Neural progenitor cell (in vitro differentiated cells): ENCODE measurements around the gene CDK16. TPM values are rescaled to one million over a fixed set of nuclear protein-coding genes. Genes with fewer than 3 reads are reported as not detected.

Experiments used
- DNase-seq: peaks from one replicate; pipeline ENCODE4 v3.0.0-alpha.2; 2016; ENCODE audit warnings: low spot score
- H2AFZ ChIP-seq: fragments of 200-600 bp; sonication (generic); replicated peaks from 2 replicates; pipeline ENCODE4 v1.6.1; 2016; ENCODE audit warnings: antibody characterized with exemption
- H3F3A ChIP-seq: fragments of 200-600 bp; sonication (generic); 2 replicates; pipeline ENCODE4 v1.6.1; 2016; ENCODE audit warnings: antibody characterized with exemption, low read depth
- H3K27ac ChIP-seq: fragments of 200-600 bp; sonication (generic); 2 replicates; pipeline ENCODE4 v1.5.1; 2016; ENCODE audit warnings: mild to moderate bottlenecking
- H3K27me3 ChIP-seq: fragments of 200-600 bp; sonication (generic); 2 replicates; pipeline ENCODE4 v1.6.1; 2016; ENCODE audit warnings: mild to moderate bottlenecking, moderate library complexity
- H3K36me3 ChIP-seq: fragments of 200-600 bp; sonication (generic); 2 replicates; pipeline ENCODE4 v1.5.1; 2016
- H3K4me1 ChIP-seq: fragments of 200-600 bp; sonication (generic); 2 replicates; pipeline ENCODE4 v1.6.1; 2016; ENCODE audit warnings: mixed run types
- H3K4me2 ChIP-seq: fragments of 200-600 bp; sonication (generic); 2 replicates; pipeline ENCODE4 v1.6.1; 2016
- H3K4me3 ChIP-seq: fragments of 200-600 bp; sonication (generic); 2 replicates; pipeline ENCODE4 v1.5.1; 2016
- H3K79me2 ChIP-seq: fragments of 200-600 bp; sonication (generic); 2 replicates; pipeline ENCODE4 v1.6.1; 2016; ENCODE audit warnings: low read depth
- H3K9ac ChIP-seq: fragments of 200-600 bp; sonication (generic); 2 replicates; pipeline ENCODE4 v1.6.1; 2016
- H3K9me3 ChIP-seq: fragments of 200-600 bp; sonication (generic); 2 replicates; pipeline ENCODE4 v1.5.1; 2016; ENCODE audit warnings: low read depth
- H4K20me1 ChIP-seq: fragments of 200-600 bp; sonication (generic); 2 replicates; pipeline ENCODE4 v1.6.1; 2016; ENCODE audit warnings: low read depth
- H3K27ac Mint-ChIP-seq: 3 replicates; pipeline ENCODE4 v1.8.0; 2021; ENCODE audit warnings: mixed read lengths
- H3K27me3 Mint-ChIP-seq: 2 replicates; pipeline ENCODE4 v1.8.0; 2022; ENCODE audit warnings: low read depth, mild to moderate bottlenecking, inconsistent platforms, moderate library complexity, mixed read lengths; ENCODE audit not compliant: insufficient read depth
- H3K36me3 Mint-ChIP-seq: 3 replicates; pipeline ENCODE4 v1.8.0; 2021; ENCODE audit warnings: mixed read lengths
- H3K4me1 Mint-ChIP-seq: 3 replicates; pipeline ENCODE4 v1.8.0; 2021; ENCODE audit warnings: mixed read lengths
- H3K4me3 Mint-ChIP-seq: 3 replicates; pipeline ENCODE4 v1.8.0; 2021; ENCODE audit warnings: mild to moderate bottlenecking, moderate library complexity, mixed read lengths
- H3K9me3 Mint-ChIP-seq: 3 replicates; pipeline ENCODE4 v1.8.0; 2020; ENCODE audit warnings: mixed read lengths
- CTCF ChIP-seq: fragments of 200-600 bp; sonication (generic); IDR thresholded peaks from 2 replicates; pipeline ENCODE4 v1.5.1; 2017; ENCODE audit warnings: antibody characterized with exemption, mild to moderate bottlenecking
- EZH2 ChIP-seq: fragments of 200-600 bp; sonication (generic); IDR thresholded peaks from 2 replicates; pipeline ENCODE4 v1.6.1; 2017; ENCODE audit warnings: antibody characterized with exemption, mild to moderate bottlenecking, moderate library complexity
- EZH2phosphoT487 ChIP-seq: fragments of 200-600 bp; sonication (generic); IDR thresholded peaks from 2 replicates; pipeline ENCODE4 v1.6.1; 2017; ENCODE audit warnings: antibody characterized with exemption
- total RNA-seq: library from RNA; depleted of rRNA; stranded (reverse); fragments of >200 nt; gene quantifications from 2 replicates; pipeline ENCODE4 v1.2.3, GENCODE V29; 2015; ENCODE audit warnings: low replicate concordance

The CDK16 gene
- total RNA-seq, 1 donor from 2014 or later = 166 TPM

DNA sequence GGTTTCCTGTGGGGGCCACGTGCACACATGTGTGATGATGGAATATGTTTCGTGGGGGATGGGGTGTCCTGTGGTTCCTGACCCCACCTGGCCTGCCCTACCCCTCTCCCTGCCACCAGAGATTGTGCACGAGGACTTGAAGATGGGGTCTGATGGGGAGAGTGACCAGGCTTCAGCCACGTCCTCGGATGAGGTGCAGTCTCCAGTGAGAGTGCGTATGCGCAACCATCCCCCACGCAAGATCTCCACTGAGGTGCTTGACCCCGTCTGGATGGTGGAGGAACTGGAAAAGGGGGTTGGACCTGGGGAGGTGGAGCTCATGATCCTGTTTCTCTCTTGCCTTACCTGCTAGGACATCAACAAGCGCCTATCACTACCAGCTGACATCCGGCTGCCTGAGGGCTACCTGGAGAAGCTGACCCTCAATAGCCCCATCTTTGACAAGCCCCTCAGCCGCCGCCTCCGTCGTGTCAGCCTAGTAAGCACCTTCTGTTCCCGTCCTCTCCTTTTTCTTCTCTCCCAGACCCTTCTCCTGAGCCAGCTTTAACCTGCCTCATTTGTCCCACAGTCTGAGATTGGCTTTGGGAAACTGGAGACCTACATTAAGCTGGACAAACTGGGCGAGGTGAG lies 5.9 kb downstream of the CDK16 start:
- no peaks in the 10 kb centered on the region for H3K9me3 Mint-ChIP-seq
- Histone ChIP-seq H3K4me3 (no peak overlapping the region), H3F3A (peaks cover 10% of the 10 kb centered on the region), H2AFZ (no peak overlapping the region), H3K79me2 (peaks cover 40% of the 10 kb centered on the region), H3K27me3 (no peaks in the 10 kb centered on the region), H3K4me1 (peaks cover 8% of the 10 kb centered on the region), H3K9ac (no peak overlapping the region), H4K20me1 (peaks cover 46% of the 10 kb centered on the region), H3K4me2 (no peak overlapping the region), H3K36me3 (peaks cover 8% of the 10 kb centered on the region), H3K9me3 (no peaks in the 10 kb centered on the region), H3K27ac (no peak overlapping the region)
- H3K36me3 Mint-ChIP-seq = peaks cover 50% of the 10 kb centered on the region
- peaks cover 34% of the 10 kb centered on the region for H3K4me1 Mint-ChIP-seq
- peaks cover 9% of the 10 kb centered on the region for H3K27me3 Mint-ChIP-seq
- no peak overlapping the region for H3K4me3 Mint-ChIP-seq
- H3K27ac Mint-ChIP-seq = no peak overlapping the region
- no peak for TF ChIP-seq CTCF
- no peak for TF ChIP-seq EZH2
- TF ChIP-seq EZH2phosphoT487 = no peak
- no peak for DNase-seq

DNA sequence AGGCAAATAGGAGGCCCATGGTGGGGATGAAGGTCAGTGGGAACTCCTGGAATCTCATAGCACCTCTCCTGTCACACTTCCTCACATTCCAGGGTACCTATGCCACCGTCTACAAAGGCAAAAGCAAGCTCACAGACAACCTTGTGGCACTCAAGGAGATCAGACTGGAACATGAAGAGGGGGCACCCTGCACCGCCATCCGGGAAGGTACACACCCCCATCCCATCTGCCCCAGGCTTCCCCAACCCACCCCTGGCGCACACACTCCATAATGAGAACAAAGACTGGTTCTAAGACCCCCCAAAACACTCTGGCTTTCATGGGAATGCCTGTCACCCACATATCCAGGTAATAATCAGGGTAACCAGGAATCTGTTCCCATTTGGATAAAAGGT lies 6.4 kb downstream of the CDK16 start:
- H4K20me1 ChIP-seq = peaks cover 41% of the 10 kb centered on the region
- Mint-ChIP-seq H3K9me3 (no peaks in the 10 kb centered on the region), H3K4me1 (peaks cover 29% of the 10 kb centered on the region), H3K4me3 (no peak overlapping the region), H3K27ac (no peak overlapping the region), H3K36me3 (peaks cover 47% of the 10 kb centered on the region), H3K27me3 (peaks cover 4% of the 10 kb centered on the region)
- no peak for TF ChIP-seq EZH2
- TF ChIP-seq EZH2phosphoT487 = no peak
- TF ChIP-seq CTCF = no peak
- H3K4me3 ChIP-seq = no peak overlapping the region
- peaks cover 11% of the 10 kb centered on the region for H3F3A ChIP-seq
- H3K4me1 ChIP-seq = peaks cover 7% of the 10 kb centered on the region
- DNase-seq = no peak
- peaks cover 35% of the 10 kb centered on the region for H3K79me2 ChIP-seq
- H3K27ac ChIP-seq = no peak overlapping the region
- H2AFZ ChIP-seq = no peak overlapping the region
- no peaks in the 10 kb centered on the region for H3K27me3 ChIP-seq
- no peaks in the 10 kb centered on the region for H3K9me3 ChIP-seq
- H3K4me2 ChIP-seq = no peak overlapping the region
- no peak overlapping the region for H3K9ac ChIP-seq
- peaks cover 8% of the 10 kb centered on the region for H3K36me3 ChIP-seq

- peaks cover 23% of the 10 kb centered on the region for H3K79me2 ChIP-seq
- no peak for DNase-seq
- H3K4me3 Mint-ChIP-seq = no peak overlapping the region
- H3K9me3 ChIP-seq = no peaks in the 10 kb centered on the region
- H3K4me2 ChIP-seq = no peak overlapping the region
- no peak overlapping the region for H3K27ac Mint-ChIP-seq
- no peak overlapping the region for H3K27ac ChIP-seq
- peaks cover 23% of the 10 kb centered on the region for H3F3A ChIP-seq
- H4K20me1 ChIP-seq = peaks cover 29% of the 10 kb centered on the region
- peaks cover 4% of the 10 kb centered on the region for H3K27me3 Mint-ChIP-seq
- H3K4me3 ChIP-seq = no peak overlapping the region
- TF ChIP-seq CTCF (no peak), EZH2phosphoT487 (no peak), EZH2 (no peak)
- H3K4me1 ChIP-seq = no peaks in the 10 kb centered on the region
- H3K4me1 Mint-ChIP-seq = peaks cover 17% of the 10 kb centered on the region
- no peak overlapping the region for H3K9ac ChIP-seq
- H3K9me3 Mint-ChIP-seq = no peaks in the 10 kb centered on the region
- H2AFZ ChIP-seq = no peak overlapping the region
- peaks cover 8% of the 10 kb centered on the region for H3K36me3 ChIP-seq
- H3K27me3 ChIP-seq = no peaks in the 10 kb centered on the region
- H3K36me3 Mint-ChIP-seq = peaks cover 42% of the 10 kb centered on the region
Measured at GRCh38 chrX:47226071-47226470, 7.6 kb downstream of the CDK16 start.
